Thyroid gland (tissue), 4 donors: ENCODE measurements around the gene NPIPA5. TPM values are rescaled to one million over a fixed set of nuclear protein-coding genes. Genes with fewer than 3 reads are reported as not detected.
A peak's percentile ranks its signal among the peaks of the same experiment; 100 is the strongest.
"Not testable (repeated sequence)": the region's sequence is repeated elsewhere in the genome, so short reads cannot be mapped to it uniquely, and the experiment has no call there.

Experiments
- DNase-seq, 2 donors: peaks; one replicate each; pipeline ENCODE4 v3.0.0-alpha.2; 2019
- H3K27ac ChIP-seq, 3 donors: fragments of 200-600 bp; sonication (generic); 1 replicate in 2 of 3; 2 replicates in 1 of 3; pipeline ENCODE4 v1.5.1; 2016 to 2019; ENCODE audit warnings: mild to moderate bottlenecking in 1 of 3, moderate library complexity in 1 of 3
- H3K27me3 ChIP-seq: fragments of 200-600 bp; sonication (generic); one replicate; pipeline ENCODE4 v1.5.1; 2019
- H3K36me3 ChIP-seq, 2 donors: fragments of 200-600 bp; sonication (generic); one replicate each; pipeline ENCODE4 v1.5.1; 2016 to 2019
- H3K4me1 ChIP-seq, 2 donors: fragments of 200-600 bp; sonication (generic); one replicate each; pipeline ENCODE4 v1.5.1; 2017 to 2019
- H3K4me3 ChIP-seq, 3 donors: fragments of 200-600 bp; sonication (generic); replicated peaks in 1 of 3; 1 replicate in 2 of 3; 2 replicates in 1 of 3; pipeline ENCODE4 v1.5.1; 2016; ENCODE audit warnings: mild to moderate bottlenecking in 1 of 3
- H3K9me3 ChIP-seq: fragments of 200-600 bp; sonication (generic); one replicate; pipeline ENCODE4 v1.5.1; 2017
- POLR2A ChIP-seq, 2 donors: fragments of 450-650 bp; IDR thresholded peaks; one replicate each; pipeline ENCODE4 v1.6.1; 2017; ENCODE audit warnings: antibody characterized with exemption in 2 of 2, mild to moderate bottlenecking in 2 of 2, moderate library complexity in 1 of 2
- WGBS, 2 donors: methylation state at CpG; one replicate each; pipeline ENCODE4 v1.1.5; 2017; 5-methylcytosine and 5-hydroxymethylcytosine counted together
- intact Hi-C: fragments of 100-400 bp; cut with DNase I; formaldehyde crosslinking; loops from one replicate; pipeline ENCODE4 v1.15.1; 2023
- total RNA-seq, 4 donors: library from RNA; depleted of rRNA; stranded (reverse); fragments of >200 nt; gene quantifications; one replicate each; pipeline ENCODE4 v1.2.3, GENCODE V29; 2016
- TF ChIP-seq, protein P1 (sequence below), 6 experiments: fragments of 200-600 bp in 3 of 6; fragments of 450-650 bp in 3 of 6; sonication (generic) in 3 of 6; IDR thresholded peaks; one replicate each; pipeline ENCODE4 v1.5.1; 2016 to 2019; ENCODE audit warnings: antibody characterized with exemption in 6 of 6, mild to moderate bottlenecking in 2 of 6, inconsistent platforms in 1 of 6, moderate library complexity in 1 of 6

NPIPA5 gene
- total RNA-seq, 4 donors from 2014 or later, result 3.6 to 21.2 (median 7.3) TPM

DNA sequence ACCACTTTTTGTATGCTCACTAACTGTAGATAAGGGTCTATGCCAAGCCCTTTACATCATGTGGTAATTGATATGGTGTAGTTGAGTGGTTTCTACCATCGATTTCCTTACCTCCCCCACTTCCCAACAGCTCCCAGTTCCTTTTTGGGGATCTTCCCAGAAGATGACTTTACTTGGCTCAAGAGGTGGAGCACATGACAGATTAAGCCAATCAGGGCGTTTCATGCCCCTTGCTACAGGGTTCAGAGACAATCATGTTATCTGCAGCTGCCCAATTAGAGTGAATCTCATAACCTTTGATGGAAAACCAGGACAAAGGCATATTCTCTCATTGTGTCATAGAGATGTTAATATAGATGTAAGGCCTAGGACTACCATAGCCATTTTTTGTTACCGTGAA is 40.1 kb upstream of the NPIPA5 start:
- H3K4me1 ChIP-seq, result no peaks in the 10 kb centered on the region
- no peak overlapping the region for H3K4me3 ChIP-seq
- no peak for TF ChIP-seq POLR2A (IDR thresholded peaks at IDR 0.05)
- TF ChIP-seq, protein P1, sequence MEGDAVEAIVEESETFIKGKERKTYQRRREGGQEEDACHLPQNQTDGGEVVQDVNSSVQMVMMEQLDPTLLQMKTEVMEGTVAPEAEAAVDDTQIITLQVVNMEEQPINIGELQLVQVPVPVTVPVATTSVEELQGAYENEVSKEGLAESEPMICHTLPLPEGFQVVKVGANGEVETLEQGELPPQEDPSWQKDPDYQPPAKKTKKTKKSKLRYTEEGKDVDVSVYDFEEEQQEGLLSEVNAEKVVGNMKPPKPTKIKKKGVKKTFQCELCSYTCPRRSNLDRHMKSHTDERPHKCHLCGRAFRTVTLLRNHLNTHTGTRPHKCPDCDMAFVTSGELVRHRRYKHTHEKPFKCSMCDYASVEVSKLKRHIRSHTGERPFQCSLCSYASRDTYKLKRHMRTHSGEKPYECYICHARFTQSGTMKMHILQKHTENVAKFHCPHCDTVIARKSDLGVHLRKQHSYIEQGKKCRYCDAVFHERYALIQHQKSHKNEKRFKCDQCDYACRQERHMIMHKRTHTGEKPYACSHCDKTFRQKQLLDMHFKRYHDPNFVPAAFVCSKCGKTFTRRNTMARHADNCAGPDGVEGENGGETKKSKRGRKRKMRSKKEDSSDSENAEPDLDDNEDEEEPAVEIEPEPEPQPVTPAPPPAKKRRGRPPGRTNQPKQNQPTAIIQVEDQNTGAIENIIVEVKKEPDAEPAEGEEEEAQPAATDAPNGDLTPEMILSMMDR (IDR thresholded peaks at IDR 0.05), result no peak
- intact Hi-C loops, result no loop called here
- H3K9me3 ChIP-seq, result no peaks in the 10 kb centered on the region
- no peak overlapping the region for H3K27ac ChIP-seq
- no peaks in the 10 kb centered on the region for H3K27me3 ChIP-seq
- WGBS, 2 donors, result 68 to 82% methylated on average over 3 of the region's 3 CpGs
- DNase-seq, result no peak
- H3K36me3 ChIP-seq, result no peaks in the 10 kb centered on the region

DNA sequence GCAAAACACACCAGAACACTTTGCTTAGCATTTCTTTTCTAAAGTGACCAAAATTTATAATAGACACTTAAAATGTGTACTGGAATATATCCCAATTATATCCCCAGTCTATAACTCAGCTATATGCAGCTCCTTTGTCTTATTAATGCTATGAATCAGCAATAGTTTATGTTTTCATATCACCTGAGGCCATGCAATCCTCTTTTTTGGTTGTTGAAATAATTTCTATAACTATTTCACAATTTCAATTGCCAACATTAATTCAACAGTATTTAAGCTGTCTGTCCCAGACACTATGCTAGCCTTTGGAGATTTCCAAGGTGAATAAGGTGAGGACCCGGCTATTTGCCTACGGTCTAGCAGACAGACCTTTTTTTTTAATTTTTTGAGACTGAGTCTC is 39.1 kb upstream of the NPIPA5 start:
- no peaks in the 10 kb centered on the region for H3K36me3 ChIP-seq
- 84 to 88% methylated on average over 2 of the region's 2 CpGs for WGBS, 2 donors
- no peak for DNase-seq
- H3K4me3 ChIP-seq, result no peak overlapping the region
- TF ChIP-seq, protein P1 (IDR thresholded peaks at IDR 0.05), result no peak
- no peak for TF ChIP-seq POLR2A (IDR thresholded peaks at IDR 0.05)
- H3K27me3 ChIP-seq, result no peaks in the 10 kb centered on the region
- H3K9me3 ChIP-seq, result no peaks in the 10 kb centered on the region
- H3K4me1 ChIP-seq, result no peaks in the 10 kb centered on the region
- H3K27ac ChIP-seq, result no peak overlapping the region
- intact Hi-C loops, result no loop called here

DNA sequence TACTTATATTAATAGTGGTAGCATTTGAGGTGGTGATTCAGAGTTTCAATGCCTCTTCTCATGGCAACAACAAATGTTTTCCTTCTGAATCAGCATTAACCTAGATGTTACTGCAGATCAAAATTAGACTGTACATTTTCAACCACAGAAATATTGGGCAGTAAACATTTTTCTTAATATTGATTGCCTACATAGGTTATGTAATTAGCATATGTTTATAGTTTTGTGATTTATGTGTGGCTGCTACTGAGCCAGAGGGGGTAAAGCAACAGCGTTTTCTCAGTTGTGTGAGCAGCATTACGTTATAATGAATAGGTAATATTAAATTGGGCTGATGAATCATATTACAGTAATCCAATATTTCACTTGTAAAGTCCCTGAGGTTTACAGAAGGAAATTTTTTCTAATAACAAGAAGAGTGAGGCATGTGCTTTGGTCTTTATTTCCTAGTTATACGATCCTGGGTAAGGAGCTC is 37.5 kb upstream of the NPIPA5 start:
- TF ChIP-seq, protein P1 (IDR thresholded peaks at IDR 0.05), result no peak
- no peak for TF ChIP-seq POLR2A (IDR thresholded peaks at IDR 0.05)
- H3K27me3 ChIP-seq, result no peaks in the 10 kb centered on the region
- no peak overlapping the region for H3K27ac ChIP-seq
- no peak overlapping the region for H3K4me3 ChIP-seq
- H3K4me1 ChIP-seq, result no peaks in the 10 kb centered on the region
- intact Hi-C loops, result no loop called here
- 76 to 81% methylated on average over 3 of the region's 3 CpGs for WGBS, 2 donors
- H3K36me3 ChIP-seq, result no peaks in the 10 kb centered on the region
- DNase-seq, result no peak
- H3K9me3 ChIP-seq, result no peaks in the 10 kb centered on the region

DNA sequence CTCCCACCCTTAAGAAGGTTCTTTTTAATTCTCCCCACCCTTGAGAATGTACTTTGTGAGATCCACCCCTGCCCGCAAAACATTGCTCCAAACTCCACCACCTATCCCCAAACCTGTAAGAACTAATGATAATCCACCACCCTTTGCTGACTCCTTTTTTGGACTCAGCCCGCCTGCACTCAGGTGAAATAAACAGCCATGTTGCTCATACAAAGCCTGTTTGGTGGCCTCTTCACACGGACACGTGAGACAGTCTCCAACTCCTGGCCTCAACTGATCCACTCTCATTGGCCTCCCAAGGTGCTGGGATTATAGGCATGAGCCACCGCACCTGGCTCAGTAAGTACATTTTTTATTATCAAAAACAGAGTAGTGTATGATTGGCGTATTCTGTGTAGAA is 31.4 kb upstream of the NPIPA5 start:
- H3K36me3 ChIP-seq, H3K4me1 ChIP-seq, H3K9me3 ChIP-seq, DNase-seq, H3K27ac ChIP-seq, H3K4me3 ChIP-seq, intact Hi-C loops, H3K27me3 ChIP-seq: not testable (repeated sequence)
- WGBS, 2 donors, result 95 to 96% methylated on average over 6 of the region's 6 CpGs

DNA sequence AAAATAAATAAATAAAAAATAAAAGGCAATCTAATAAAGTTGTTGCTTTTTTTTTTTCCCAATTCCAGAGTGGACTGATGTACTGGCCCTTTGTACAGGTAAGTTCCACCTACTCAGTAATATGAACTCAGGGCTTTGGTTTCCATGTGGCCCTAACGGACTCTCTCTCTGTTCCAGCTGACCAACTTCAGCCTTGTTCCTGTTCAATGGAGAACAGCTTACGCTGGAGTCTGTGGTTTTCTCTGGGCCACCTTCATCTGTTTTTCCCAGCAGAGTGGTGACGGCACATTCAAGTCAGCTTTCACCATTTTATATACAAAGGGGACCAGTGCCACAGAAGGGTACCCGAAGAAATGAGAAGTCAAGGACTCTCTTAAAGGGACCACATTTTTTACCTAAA is 29.7 kb upstream of the NPIPA5 start:
- 75 to 79% methylated on average over 4 of the region's 4 CpGs for WGBS, 2 donors

DNA sequence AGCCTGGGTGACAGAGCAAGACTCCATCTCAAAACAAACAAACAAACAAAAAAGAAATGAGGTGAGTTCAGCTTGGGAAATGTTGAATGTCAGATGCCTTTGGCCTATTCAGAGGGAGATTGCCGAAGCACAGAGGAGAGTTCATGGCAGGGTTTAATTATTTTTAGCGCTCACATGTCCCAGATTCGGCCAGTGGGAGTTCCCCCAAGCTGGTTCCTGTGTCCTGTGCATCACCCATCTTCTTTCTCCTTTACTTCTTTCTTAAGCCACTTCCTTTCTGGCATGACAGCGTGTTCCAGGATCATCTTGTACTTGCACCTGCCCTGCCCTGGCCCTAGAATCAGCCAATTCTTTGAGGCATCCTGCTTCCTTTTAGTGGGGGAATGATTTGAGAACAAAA is 26.7 kb upstream of the NPIPA5 start:
- intact Hi-C loops, result no loop called here
- no peak for DNase-seq
- H3K9me3 ChIP-seq, result no peaks in the 10 kb centered on the region
- H3K27me3 ChIP-seq, result no peaks in the 10 kb centered on the region
- no peaks in the 10 kb centered on the region for H3K36me3 ChIP-seq
- no peak overlapping the region for H3K4me3 ChIP-seq
- H3K4me1 ChIP-seq, result no peaks in the 10 kb centered on the region
- 61 to 71% methylated on average over 4 of the region's 4 CpGs for WGBS, 2 donors
- TF ChIP-seq POLR2A (IDR thresholded peaks at IDR 0.05), result no peak
- TF ChIP-seq, protein P1 (IDR thresholded peaks at IDR 0.05), result no peak
- peak overlapping the region in 2 of 3 donors; percentile 35 to 56 for H3K27ac ChIP-seq

More for the DNA sequence above, 29.7 kb upstream of the NPIPA5 start:
- H3K4me3 ChIP-seq, H3K9me3 ChIP-seq, H3K27me3 ChIP-seq, H3K36me3 ChIP-seq, DNase-seq, H3K4me1 ChIP-seq, H3K27ac ChIP-seq, intact Hi-C loops: not testable (repeated sequence)

DNA sequence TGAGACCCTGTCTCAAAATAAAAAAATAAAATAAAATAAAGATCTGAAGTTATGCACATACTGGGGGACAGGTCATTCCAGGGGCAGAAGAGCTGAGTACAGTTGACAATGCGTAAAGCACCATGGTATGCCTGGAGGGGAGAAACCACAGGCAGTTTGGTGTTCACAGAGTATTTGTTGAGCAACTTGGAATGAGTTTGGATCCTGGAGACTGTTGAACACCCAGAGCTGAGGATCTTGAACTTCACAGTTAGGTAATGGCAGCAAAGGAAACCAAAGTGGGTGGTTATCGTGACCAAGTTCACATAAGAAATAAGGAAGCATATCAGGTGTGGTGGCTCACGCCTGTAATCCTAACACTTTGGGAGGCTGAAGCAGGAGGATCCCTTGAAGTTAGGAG is 26.0 kb upstream of the NPIPA5 start:
- intact Hi-C loops, H3K36me3 ChIP-seq, H3K4me1 ChIP-seq, H3K27me3 ChIP-seq, H3K9me3 ChIP-seq, H3K4me3 ChIP-seq, DNase-seq: not testable (repeated sequence)
- WGBS, 2 donors, result 96 to 97% methylated on average over 3 of the region's 3 CpGs
- H3K27ac ChIP-seq, result peak overlapping the region in 1 of 3 donors; percentile 56
